Ascending aorta (tissue), 2 donors: ENCODE results near the gene CFAP54. TPM values are rescaled to one million over a fixed set of nuclear protein-coding genes. Genes with fewer than 3 reads are reported as not detected.

Experiments
- DNase-seq, 2 donors: peaks; one replicate each; pipeline ENCODE4 v3.0.0-alpha.2; 2019; ENCODE audit warnings: low spot score in 2 of 2
- H3K27ac ChIP-seq, 2 donors: fragments of 200-600 bp; sonication (generic); one replicate each; pipeline ENCODE4 v1.5.1; 2016 to 2017; ENCODE audit warnings: mild to moderate bottlenecking in 1 of 2
- H3K27me3 ChIP-seq: fragments of 200-600 bp; sonication (generic); one replicate; pipeline ENCODE4 v1.5.1; 2017
- H3K36me3 ChIP-seq, 2 donors: fragments of 200-600 bp; sonication (generic); one replicate each; pipeline ENCODE4 v1.5.1; 2016
- H3K4me1 ChIP-seq, 2 donors: fragments of 200-600 bp; sonication (generic); one replicate each; pipeline ENCODE4 v1.5.1; 2016 to 2017; ENCODE audit warnings: mild to moderate bottlenecking in 1 of 2
- H3K4me3 ChIP-seq, 2 donors: fragments of 200-600 bp; sonication (generic); one replicate each; pipeline ENCODE4 v1.5.1; 2016 to 2017; ENCODE audit warnings: mild to moderate bottlenecking in 1 of 2
- H3K9me3 ChIP-seq, 2 donors: fragments of 200-600 bp; sonication (generic); one replicate each; pipeline ENCODE4 v1.5.1; 2016
- intact Hi-C: fragments of 100-400 bp; cut with DNase I; formaldehyde crosslinking; loops from one replicate; pipeline ENCODE4 v1.15.1; 2023
- total RNA-seq: library from RNA; depleted of rRNA; stranded (reverse); fragments of >200 nt; gene quantifications from one replicate; pipeline ENCODE4 v1.1.0, GENCODE V29; 2016
- TF ChIP-seq, protein P1 (sequence below), 3 experiments: fragments of 200-600 bp in 2 of 3; fragments of 450-650 bp in 1 of 3; sonication (generic) in 2 of 3; IDR thresholded peaks; one replicate each; pipeline ENCODE4 v1.5.1; 2016 to 2019; ENCODE audit warnings: antibody characterized with exemption in 3 of 3, mild to moderate bottlenecking in 1 of 3, moderate library complexity in 1 of 3

The CFAP54 gene
- total RNA-seq, 1 donor from 2014 or later: not detected

DNA sequence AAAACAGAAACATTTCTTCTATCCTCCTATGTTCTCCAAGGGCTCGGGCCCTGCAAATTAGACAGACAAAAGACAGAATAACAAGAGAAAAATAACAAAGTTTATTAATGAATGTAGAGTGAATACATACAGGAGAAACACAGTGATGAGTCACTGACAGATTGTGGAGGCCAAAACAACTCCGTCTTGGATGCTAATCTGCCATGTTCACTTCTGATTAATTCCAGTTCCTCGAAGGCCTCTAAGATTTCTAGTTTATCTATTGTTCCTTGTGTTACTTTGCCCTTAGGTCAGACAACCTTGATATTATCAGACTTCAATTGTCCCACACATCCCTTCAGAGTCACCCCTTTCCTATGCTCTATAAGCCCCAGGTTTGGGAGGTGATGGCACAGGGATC is 390.8 kb downstream of the CFAP54 start:
- TF ChIP-seq, protein P1, sequence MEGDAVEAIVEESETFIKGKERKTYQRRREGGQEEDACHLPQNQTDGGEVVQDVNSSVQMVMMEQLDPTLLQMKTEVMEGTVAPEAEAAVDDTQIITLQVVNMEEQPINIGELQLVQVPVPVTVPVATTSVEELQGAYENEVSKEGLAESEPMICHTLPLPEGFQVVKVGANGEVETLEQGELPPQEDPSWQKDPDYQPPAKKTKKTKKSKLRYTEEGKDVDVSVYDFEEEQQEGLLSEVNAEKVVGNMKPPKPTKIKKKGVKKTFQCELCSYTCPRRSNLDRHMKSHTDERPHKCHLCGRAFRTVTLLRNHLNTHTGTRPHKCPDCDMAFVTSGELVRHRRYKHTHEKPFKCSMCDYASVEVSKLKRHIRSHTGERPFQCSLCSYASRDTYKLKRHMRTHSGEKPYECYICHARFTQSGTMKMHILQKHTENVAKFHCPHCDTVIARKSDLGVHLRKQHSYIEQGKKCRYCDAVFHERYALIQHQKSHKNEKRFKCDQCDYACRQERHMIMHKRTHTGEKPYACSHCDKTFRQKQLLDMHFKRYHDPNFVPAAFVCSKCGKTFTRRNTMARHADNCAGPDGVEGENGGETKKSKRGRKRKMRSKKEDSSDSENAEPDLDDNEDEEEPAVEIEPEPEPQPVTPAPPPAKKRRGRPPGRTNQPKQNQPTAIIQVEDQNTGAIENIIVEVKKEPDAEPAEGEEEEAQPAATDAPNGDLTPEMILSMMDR (IDR thresholded peaks at IDR 0.05): no peak
- no peak for DNase-seq
- Histone ChIP-seq H3K36me3 (no peaks in the 10 kb centered on the region), H3K27me3 (no peaks in the 10 kb centered on the region), H3K27ac (no peak overlapping the region), H3K4me1 (no peaks in the 10 kb centered on the region), H3K9me3 (no peaks in the 10 kb centered on the region), H3K4me3 (no peak overlapping the region)
- intact Hi-C loops: no loop called here

- H3K36me3 ChIP-seq: no peaks in the 10 kb centered on the region
- H3K4me1 ChIP-seq: no peaks in the 10 kb centered on the region
- DNase-seq: no peak
- H3K27ac ChIP-seq: no peak overlapping the region
- no peak overlapping the region for H3K4me3 ChIP-seq
- H3K27me3 ChIP-seq: no peaks in the 10 kb centered on the region
- no peaks in the 10 kb centered on the region for H3K9me3 ChIP-seq
- TF ChIP-seq, protein P1 (IDR thresholded peaks at IDR 0.05): no peak
- intact Hi-C loops: no loop called here
Measured at GRCh38 chr12:96881608-96882007, 392.2 kb downstream of the CFAP54 start.

GRCh38 chr12:96882862-96883261 is 393.5 kb downstream of the CFAP54 start:
- no peaks in the 10 kb centered on the region for H3K4me1 ChIP-seq
- intact Hi-C loops: no loop called here
- H3K27me3 ChIP-seq: no peaks in the 10 kb centered on the region
- H3K4me3 ChIP-seq: no peak overlapping the region
- no peaks in the 10 kb centered on the region for H3K9me3 ChIP-seq
- TF ChIP-seq, protein P1 (IDR thresholded peaks at IDR 0.05): no peak
- H3K27ac ChIP-seq: no peak overlapping the region
- H3K36me3 ChIP-seq: no peaks in the 10 kb centered on the region
- DNase-seq: no peak

DNA sequence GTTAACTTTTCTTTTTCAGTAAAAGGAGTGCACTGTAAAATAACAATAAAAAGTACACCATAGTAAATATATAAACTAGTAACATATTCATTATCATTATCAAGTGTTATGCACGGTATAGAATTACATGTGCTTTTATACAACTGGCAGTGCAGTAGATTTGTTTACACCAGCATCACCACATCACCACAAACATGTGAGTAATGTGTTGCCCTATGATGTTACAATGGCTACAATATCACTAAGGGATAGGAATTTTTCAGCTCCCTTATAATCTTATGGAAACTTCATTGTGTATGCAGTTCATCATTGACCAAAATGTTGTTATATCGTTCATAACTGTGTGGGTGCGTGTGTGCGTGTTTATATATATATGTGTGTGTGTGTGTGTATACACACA is 394.2 kb downstream of the CFAP54 start:
- H3K4me3 ChIP-seq: no peak overlapping the region
- no peaks in the 10 kb centered on the region for H3K27me3 ChIP-seq
- TF ChIP-seq, protein P1 (IDR thresholded peaks at IDR 0.05): no peak
- no peak for DNase-seq
- no peaks in the 10 kb centered on the region for H3K9me3 ChIP-seq
- H3K4me1 ChIP-seq: no peaks in the 10 kb centered on the region
- no peaks in the 10 kb centered on the region for H3K36me3 ChIP-seq
- intact Hi-C loops: no loop called here
- no peak overlapping the region for H3K27ac ChIP-seq

DNA sequence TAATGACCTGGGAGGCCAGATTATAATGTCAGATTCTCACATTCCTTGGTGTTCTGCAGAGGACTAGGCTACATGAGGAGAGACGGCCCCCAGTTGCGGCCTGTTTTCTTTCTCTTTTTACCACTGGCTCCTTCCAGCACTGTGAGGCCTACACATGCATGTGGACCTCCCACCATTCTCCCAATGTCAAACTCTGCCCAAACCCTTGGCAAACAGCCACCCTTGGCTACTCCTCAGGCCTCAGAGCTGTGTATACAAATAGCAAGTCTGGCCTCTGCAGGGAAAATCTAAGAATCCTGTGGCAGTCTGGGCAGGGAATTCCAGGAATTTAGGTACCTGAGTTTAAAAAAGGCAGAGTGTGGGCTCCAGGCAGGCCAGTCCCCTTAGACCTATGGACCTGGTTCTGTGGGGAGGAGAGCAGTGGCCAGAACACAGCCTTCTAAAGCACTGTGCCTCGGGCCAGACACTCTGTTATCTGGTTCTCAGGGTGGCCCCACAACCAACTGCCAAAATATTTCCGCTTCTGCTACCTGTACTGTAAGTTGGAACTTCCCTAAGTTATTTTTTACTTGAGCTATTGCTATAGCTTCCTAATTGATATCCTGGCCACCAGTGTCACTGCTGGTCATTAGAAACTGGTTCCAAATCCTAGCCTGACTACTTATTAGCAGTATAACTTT is 397.8 kb downstream of the CFAP54 start:
- Histone ChIP-seq H3K36me3 (no peaks in the 10 kb centered on the region), H3K4me3 (no peak overlapping the region), H3K27ac (no peak overlapping the region), H3K27me3 (no peaks in the 10 kb centered on the region), H3K4me1 (no peaks in the 10 kb centered on the region), H3K9me3 (no peaks in the 10 kb centered on the region)
- TF ChIP-seq, protein P1 (IDR thresholded peaks at IDR 0.05): no peak
- DNase-seq: no peak
- intact Hi-C loops: no loop called here
